GM13977 (cell line): ENCODE data around the gene FKBP1A.

Experiments
- DNase-seq: peaks from one replicate; pipeline ENCODE4 v3.0.0; 2012; ENCODE audit warnings: low spot score
- CTCF ChIP-seq: IDR thresholded peaks from 2 replicates; pipeline ENCODE4 v1.5.1; 2012; ENCODE audit warnings: mild to moderate bottlenecking, control low read depth; ENCODE audit not compliant: insufficient read depth; ENCODE audit errors: extremely low read depth, missing control alignments
- in situ Hi-C: fragments of 300-500 bp; cut with MboI; formaldehyde crosslinking; loops from one replicate; pipeline ENCODE4 v1.12.0; 2022; ENCODE audit warnings: low sequenced_read_pairs, low pct_unique_long_range_greater_than_20kb, mixed read lengths, inconsistent platforms; ENCODE audit not compliant: unreplicated experiment

The FKBP1A gene

GRCh38 chr20:1322511-1323245, 70.2 kb downstream of the FKBP1A start:
- in situ Hi-C loops = no loop called here
- TF ChIP-seq CTCF = no peak
- DNase-seq = no peak

GRCh38 chr20:1321654-1321939, 71.3 kb downstream of the FKBP1A start:
- TF ChIP-seq CTCF = no peak
- in situ Hi-C loops = no loop called here
- DNase-seq = no peak

- no peak for TF ChIP-seq CTCF
- in situ Hi-C loops = no loop called here
- DNase-seq = no peak
These were observed 71.8 kb downstream of the FKBP1A start for GRCh38 chr20:1320902-1321653.

- no peak for DNase-seq
- no peak for TF ChIP-seq CTCF
- in situ Hi-C loops = no loop called here
These were observed 72.8 kb downstream of the FKBP1A start for GRCh38 chr20:1320016-1320415.

GRCh38 chr20:1319462-1319861, 73.4 kb downstream of the FKBP1A start:
- no peak for TF ChIP-seq CTCF
- in situ Hi-C loops = no loop called here
- DNase-seq = no peak

- TF ChIP-seq CTCF = no peak
- DNase-seq = no peak
- in situ Hi-C loops = no loop called here
These were observed 73.8 kb downstream of the FKBP1A start for GRCh38 chr20:1319051-1319450.
